RWPE2 (cell line): ENCODE measurements around the gene ZNF641.

Source experiments
- ATAC-seq: fragments of 200-7000 bp; cut with Tn5 transposase; 3 replicates; pipeline ENCODE4 v1.9.1; 2021; ENCODE audit warnings: low read depth
- DNase-seq: peaks from one replicate; pipeline ENCODE4 v3.0.0-alpha.2; 2020; ENCODE audit warnings: low spot score
- H3K27ac ChIP-seq: fragments of 450-650 bp; 2 replicates; pipeline ENCODE4 v1.5.1; 2017; ENCODE audit warnings: mild to moderate bottlenecking; ENCODE audit not compliant: poor library complexity, severe bottlenecking
- H3K27me3 ChIP-seq: fragments of 250-450 bp; sonication (Bioruptor Pico); 2 replicates; pipeline ENCODE4 v1.5.1; 2021; ENCODE audit warnings: mild to moderate bottlenecking, moderate library complexity; ENCODE audit not compliant: insufficient read depth, poor library complexity, severe bottlenecking
- H3K36me3 ChIP-seq: fragments of 250-450 bp; sonication (Bioruptor Pico); 2 replicates; pipeline ENCODE4 v1.5.1; 2020; ENCODE audit warnings: low read depth, mild to moderate bottlenecking, moderate library complexity
- H3K4me1 ChIP-seq: fragments of 250-450 bp; sonication (Bioruptor Pico); 2 replicates; pipeline ENCODE4 v1.5.1; 2021; ENCODE audit warnings: mild to moderate bottlenecking, moderate library complexity; ENCODE audit not compliant: insufficient read depth, poor library complexity, severe bottlenecking
- H3K4me3 ChIP-seq: fragments of 250-450 bp; sonication (Bioruptor Pico); 2 replicates; pipeline ENCODE4 v1.5.1; 2021; ENCODE audit warnings: mild to moderate bottlenecking, moderate library complexity; ENCODE audit not compliant: severe bottlenecking
- H3K9me3 ChIP-seq: fragments of 250-450 bp; sonication (Bioruptor Pico); 2 replicates; pipeline ENCODE4 v1.5.1; 2021; ENCODE audit warnings: mild to moderate bottlenecking, moderate library complexity; ENCODE audit not compliant: severe bottlenecking
- TF ChIP-seq, protein P1 (sequence below): fragments of 450-650 bp; IDR thresholded peaks from one replicate; pipeline ENCODE4 v1.5.1; 2017; ENCODE audit warnings: mild to moderate bottlenecking, moderate library complexity; ENCODE audit not compliant: poor library complexity, severe bottlenecking

ZNF641 gene

DNA sequence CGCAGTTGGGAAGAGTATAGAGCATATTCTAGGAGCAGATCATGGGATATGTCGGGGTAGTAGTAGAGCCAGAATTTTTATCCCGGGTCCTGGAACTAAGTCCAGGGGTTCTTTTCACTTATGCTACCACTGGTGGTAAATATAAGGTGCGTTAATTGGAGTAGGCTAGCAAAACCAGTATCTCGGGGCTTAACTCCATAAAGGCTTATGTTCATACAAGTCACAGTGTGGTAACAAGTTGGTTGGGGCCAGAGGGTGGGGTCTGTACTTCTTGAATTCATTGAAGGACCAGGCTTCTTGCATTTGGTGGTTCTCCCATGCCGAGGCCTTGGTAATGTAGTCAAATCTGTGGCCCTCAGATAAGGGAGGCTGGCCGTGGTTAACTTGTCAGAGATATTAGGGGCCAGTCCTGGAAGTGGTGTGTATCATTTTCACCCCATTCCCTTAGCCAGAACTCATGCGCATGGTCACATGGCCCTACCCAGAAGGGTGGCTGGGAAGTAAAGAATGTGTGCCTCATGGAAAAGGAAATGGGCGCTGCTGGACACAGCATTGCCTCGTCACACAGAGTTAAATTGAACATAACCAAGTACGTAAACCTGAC is 1.5 kb upstream of the ZNF641 start:
- Histone ChIP-seq H3K4me3 (no peak overlapping the region), H3K4me1 (peaks cover 4% of the 10 kb centered on the region), H3K27me3 (no peaks in the 10 kb centered on the region), H3K27ac (no peak overlapping the region), H3K9me3 (no peaks in the 10 kb centered on the region), H3K36me3 (peaks cover 7% of the 10 kb centered on the region; the same call in 1 of the 2 replicates)
- TF ChIP-seq, protein P1, sequence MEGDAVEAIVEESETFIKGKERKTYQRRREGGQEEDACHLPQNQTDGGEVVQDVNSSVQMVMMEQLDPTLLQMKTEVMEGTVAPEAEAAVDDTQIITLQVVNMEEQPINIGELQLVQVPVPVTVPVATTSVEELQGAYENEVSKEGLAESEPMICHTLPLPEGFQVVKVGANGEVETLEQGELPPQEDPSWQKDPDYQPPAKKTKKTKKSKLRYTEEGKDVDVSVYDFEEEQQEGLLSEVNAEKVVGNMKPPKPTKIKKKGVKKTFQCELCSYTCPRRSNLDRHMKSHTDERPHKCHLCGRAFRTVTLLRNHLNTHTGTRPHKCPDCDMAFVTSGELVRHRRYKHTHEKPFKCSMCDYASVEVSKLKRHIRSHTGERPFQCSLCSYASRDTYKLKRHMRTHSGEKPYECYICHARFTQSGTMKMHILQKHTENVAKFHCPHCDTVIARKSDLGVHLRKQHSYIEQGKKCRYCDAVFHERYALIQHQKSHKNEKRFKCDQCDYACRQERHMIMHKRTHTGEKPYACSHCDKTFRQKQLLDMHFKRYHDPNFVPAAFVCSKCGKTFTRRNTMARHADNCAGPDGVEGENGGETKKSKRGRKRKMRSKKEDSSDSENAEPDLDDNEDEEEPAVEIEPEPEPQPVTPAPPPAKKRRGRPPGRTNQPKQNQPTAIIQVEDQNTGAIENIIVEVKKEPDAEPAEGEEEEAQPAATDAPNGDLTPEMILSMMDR = no peak
- DNase-seq = no peak
- ATAC-seq = no peak

DNA sequence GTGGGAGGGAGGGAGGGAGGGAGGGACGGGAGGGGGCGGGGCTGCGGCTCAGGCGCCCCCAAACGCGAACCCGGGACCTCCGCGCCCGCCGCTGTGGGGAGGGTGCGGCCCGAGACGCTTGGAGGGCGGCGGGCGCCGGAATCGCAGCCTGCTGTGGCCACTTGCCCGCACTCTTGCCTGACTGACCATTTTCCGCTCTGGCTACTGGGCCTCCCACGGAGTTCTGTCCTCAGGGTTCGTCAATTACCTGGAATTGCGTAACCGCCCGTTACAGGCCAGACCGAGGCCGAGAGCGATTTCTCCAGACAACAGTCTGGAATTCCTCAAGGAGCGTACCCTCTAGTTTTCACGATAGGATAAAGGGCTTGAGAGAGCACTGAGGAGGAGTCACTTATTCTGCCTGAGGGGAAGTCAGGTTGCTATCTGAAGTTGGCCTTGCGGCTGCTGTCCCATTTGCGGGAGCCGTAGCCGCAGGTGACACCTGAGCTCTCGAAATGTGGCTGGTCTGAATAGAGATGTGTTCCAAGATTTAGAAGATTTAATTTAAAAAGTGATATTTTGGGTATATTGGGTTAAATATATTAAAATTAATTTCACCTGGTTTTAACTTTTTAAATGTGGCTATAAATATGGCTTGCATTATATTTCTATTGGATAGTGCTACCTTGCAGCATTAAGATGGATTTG is 446 bp upstream of the ZNF641 start:
- ATAC-seq (peak; percentile 71), DNase-seq (no peak)
- Histone ChIP-seq H3K9me3 (no peaks in the 10 kb centered on the region), H3K27me3 (no peaks in the 10 kb centered on the region), H3K4me1 (peaks cover 4% of the 10 kb centered on the region), H3K27ac (peak overlapping the region; percentile 77), H3K4me3 (peak overlapping the region; percentile 97), H3K36me3 (peaks cover 18% of the 10 kb centered on the region)
- TF ChIP-seq, protein P1 = no peak

DNA sequence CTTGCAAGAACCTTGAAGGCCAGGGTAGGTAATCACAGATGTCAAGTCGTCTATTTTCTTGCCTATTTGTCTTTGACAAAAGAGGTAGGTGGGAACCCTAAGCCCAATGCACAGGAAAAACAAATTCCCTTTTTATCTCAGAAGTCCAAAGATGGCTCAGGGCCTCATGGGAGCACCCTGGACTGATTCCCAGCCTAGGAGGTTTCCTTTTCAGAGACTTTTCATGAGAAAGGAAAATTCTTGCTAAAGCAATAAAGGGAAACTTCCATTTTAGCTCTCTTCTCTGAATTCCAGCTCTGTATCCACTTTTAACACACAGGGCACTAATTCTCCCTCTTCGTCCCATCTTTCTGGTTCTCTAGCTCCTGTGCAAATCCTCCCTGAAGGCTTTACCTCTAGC is 1.2 kb downstream of the ZNF641 start:
- Histone ChIP-seq H3K4me1 (peaks cover 4% of the 10 kb centered on the region), H3K9me3 (no peaks in the 10 kb centered on the region), H3K4me3 (no peak overlapping the region), H3K27ac (peak overlapping the region; percentile 77), H3K27me3 (no peaks in the 10 kb centered on the region), H3K36me3 (peaks cover 25% of the 10 kb centered on the region)
- TF ChIP-seq, protein P1 = no peak
- ATAC-seq (no peak), DNase-seq (no peak)

DNA sequence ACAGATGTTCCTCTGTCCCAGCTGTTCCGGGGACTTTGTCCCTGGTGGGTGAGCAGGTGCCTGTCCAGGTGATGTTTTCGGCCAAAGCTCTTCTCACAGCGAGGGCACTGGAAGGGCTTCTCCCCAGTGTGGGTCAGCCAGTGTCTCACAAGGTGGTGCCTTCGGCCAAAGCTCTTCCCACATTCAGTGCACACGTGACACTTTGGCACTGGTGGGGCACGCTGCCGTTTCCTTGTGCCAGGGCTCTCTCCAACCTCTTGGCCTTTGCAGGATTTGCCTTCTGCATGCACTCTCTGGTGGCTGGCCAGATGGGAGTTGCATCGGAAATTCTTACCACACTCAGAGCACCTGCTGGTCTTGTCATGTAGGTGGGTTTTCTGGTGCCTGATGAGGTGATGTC is 7.7 kb downstream of the ZNF641 start:
- ATAC-seq (no peak), DNase-seq (no peak)
- no peaks in the 10 kb centered on the region for H3K4me1 ChIP-seq
- TF ChIP-seq, protein P1 = no peak
- no peaks in the 10 kb centered on the region for H3K27me3 ChIP-seq
- H3K4me3 ChIP-seq = no peak overlapping the region
- H3K27ac ChIP-seq = no peak overlapping the region
- H3K36me3 ChIP-seq = peaks cover 35% of the 10 kb centered on the region
- H3K9me3 ChIP-seq = no peaks in the 10 kb centered on the region

DNA sequence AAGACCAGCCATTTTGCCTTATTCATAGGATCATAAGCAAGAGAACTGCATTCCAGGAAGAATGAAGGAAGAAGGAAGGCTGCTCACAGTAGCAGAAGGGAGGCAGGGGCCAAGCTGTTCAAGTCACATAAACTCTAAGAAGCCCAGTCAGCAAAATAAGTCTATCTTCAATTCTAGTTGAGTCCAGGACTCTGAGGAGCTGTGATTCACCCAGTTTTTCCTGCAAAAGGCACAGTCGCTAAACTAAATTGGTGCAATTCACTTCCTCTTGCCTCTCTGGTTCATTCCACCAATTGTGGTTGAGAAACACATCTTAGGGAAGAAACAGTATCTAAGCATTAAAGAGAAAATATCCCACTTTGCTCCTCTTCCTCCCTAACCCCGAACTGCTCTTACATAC is 9.8 kb downstream of the ZNF641 start:
- no peak overlapping the region for H3K27ac ChIP-seq
- peaks cover 16% of the 10 kb centered on the region for H3K36me3 ChIP-seq
- H3K9me3 ChIP-seq = no peaks in the 10 kb centered on the region
- no peaks in the 10 kb centered on the region for H3K4me1 ChIP-seq
- H3K4me3 ChIP-seq = no peak overlapping the region
- no peak for DNase-seq
- ATAC-seq = no peak
- H3K27me3 ChIP-seq = no peaks in the 10 kb centered on the region
- TF ChIP-seq, protein P1 = no peak
